ENCODE results near the gene HAPSTR1.
A peak's percentile ranks its signal among the peaks of the same experiment; 100 is the strongest.
"Not testable (repeated sequence)": the region's sequence is repeated elsewhere in the genome, so short reads cannot be mapped to it uniquely, and the experiment has no call there.

Gene HAPSTR1

GRCh38 chr16:9077091-9077809 is 14.2 kb upstream of the HAPSTR1 start:
- TF ChIP-seq MYC (IDR thresholded peaks at IDR 0.05; ENCODE audit: low read depth, low read length) (no peak), POLR2A (IDR thresholded peaks at IDR 0.05; ENCODE audit: extremely low read depth, insufficient read length) (no peak), MAX (IDR thresholded peaks at IDR 0.05; ENCODE audit: low read depth, low read length) (0 out of 2 replicates have a peak, but pooled peaks have one; percentile 3)
- DNase-seq (ENCODE audit: low read depth), result peak; percentile 55
- H3K4me3 ChIP-seq (ENCODE audit: low read depth, low read length), result no peak overlapping the region

GRCh38 chr16:9078467-9079429 is 12.7 kb upstream of the HAPSTR1 start:
- H3K4me3 ChIP-seq (ENCODE audit: low read depth, low read length), result not testable (repeated sequence)
- DNase-seq (ENCODE audit: low read depth), result peak; percentile 92

- no peak for TF ChIP-seq POLR2A (IDR thresholded peaks at IDR 0.05; ENCODE audit: extremely low read depth, insufficient read length)
- TF ChIP-seq MAX (IDR thresholded peaks at IDR 0.05; ENCODE audit: low read depth, low read length), result no peak
- no peak for TF ChIP-seq MYC (IDR thresholded peaks at IDR 0.05; ENCODE audit: low read depth, low read length)
- no peak for TF ChIP-seq CTCF (IDR thresholded peaks at IDR 0.05; ENCODE audit: low read depth, low read length)
- no peak overlapping the region for H3K4me3 ChIP-seq (ENCODE audit: low read depth, low read length)
- no peak for DNase-seq (ENCODE audit: low read depth)
These were observed 12.0 kb upstream of the HAPSTR1 start for GRCh38 chr16:9079430-9079812.

- DNase-seq (ENCODE audit: low read depth), result peak; percentile 35
These were observed 10.3 kb upstream of the HAPSTR1 start for GRCh38 chr16:9081158-9081557.

GRCh38 chr16:9081843-9082242 is 9.6 kb upstream of the HAPSTR1 start:
- H3K4me3 ChIP-seq (ENCODE audit: low read depth, low read length), result no peak overlapping the region
- no peak for DNase-seq (ENCODE audit: low read depth)
- no peak for TF ChIP-seq POLR2A (IDR thresholded peaks at IDR 0.05; ENCODE audit: extremely low read depth, insufficient read length)
- TF ChIP-seq MAX (IDR thresholded peaks at IDR 0.05; ENCODE audit: low read depth, low read length), result no peak
- no peak for TF ChIP-seq CTCF (IDR thresholded peaks at IDR 0.05; ENCODE audit: low read depth, low read length)
- no peak for TF ChIP-seq MYC (IDR thresholded peaks at IDR 0.05; ENCODE audit: low read depth, low read length)

More at GRCh38 chr16:9081158-9081557, 10.3 kb upstream of the HAPSTR1 start:
- no peak overlapping the region for H3K4me3 ChIP-seq (ENCODE audit: low read depth, low read length)
- no peak for TF ChIP-seq CTCF (IDR thresholded peaks at IDR 0.05; ENCODE audit: low read depth, low read length)
- TF ChIP-seq POLR2A (IDR thresholded peaks at IDR 0.05; ENCODE audit: extremely low read depth, insufficient read length), result no peak
- TF ChIP-seq MAX (IDR thresholded peaks at IDR 0.05; ENCODE audit: low read depth, low read length), result no peak
- no peak for TF ChIP-seq MYC (IDR thresholded peaks at IDR 0.05; ENCODE audit: low read depth, low read length)

GRCh38 chr16:9082422-9082821 is 9.0 kb upstream of the HAPSTR1 start:
- no peak for DNase-seq (ENCODE audit: low read depth)
- no peak for TF ChIP-seq POLR2A (IDR thresholded peaks at IDR 0.05; ENCODE audit: extremely low read depth, insufficient read length)
- no peak for TF ChIP-seq MYC (IDR thresholded peaks at IDR 0.05; ENCODE audit: low read depth, low read length)
- TF ChIP-seq MAX (IDR thresholded peaks at IDR 0.05; ENCODE audit: low read depth, low read length), result no peak
- TF ChIP-seq CTCF (IDR thresholded peaks at IDR 0.05; ENCODE audit: low read depth, low read length), result no peak
- no peak overlapping the region for H3K4me3 ChIP-seq (ENCODE audit: low read depth, low read length)

GRCh38 chr16:9087733-9088132 is 3.7 kb upstream of the HAPSTR1 start:
- not testable (repeated sequence) for DNase-seq (ENCODE audit: low read depth); H3K4me3 ChIP-seq (ENCODE audit: low read depth, low read length)
